Measurements from ENCODE around the gene SLC44A2. TPM values are rescaled to one million over a fixed set of nuclear protein-coding genes. Genes with fewer than 3 reads are reported as not detected.

Gene SLC44A2
- total and polyA plus RNA-seq, 10 of the 15 experiments (the other 5 are each of a cell fraction or from before 2014, with no cell fraction given): 3.0 to 51.3 (median 26.8) TPM

GRCh38 chr19:10655457-10656312 lies 30.3 kb downstream of the SLC44A2 start (continued):
- TF ChIP-seq, protein P1, sequence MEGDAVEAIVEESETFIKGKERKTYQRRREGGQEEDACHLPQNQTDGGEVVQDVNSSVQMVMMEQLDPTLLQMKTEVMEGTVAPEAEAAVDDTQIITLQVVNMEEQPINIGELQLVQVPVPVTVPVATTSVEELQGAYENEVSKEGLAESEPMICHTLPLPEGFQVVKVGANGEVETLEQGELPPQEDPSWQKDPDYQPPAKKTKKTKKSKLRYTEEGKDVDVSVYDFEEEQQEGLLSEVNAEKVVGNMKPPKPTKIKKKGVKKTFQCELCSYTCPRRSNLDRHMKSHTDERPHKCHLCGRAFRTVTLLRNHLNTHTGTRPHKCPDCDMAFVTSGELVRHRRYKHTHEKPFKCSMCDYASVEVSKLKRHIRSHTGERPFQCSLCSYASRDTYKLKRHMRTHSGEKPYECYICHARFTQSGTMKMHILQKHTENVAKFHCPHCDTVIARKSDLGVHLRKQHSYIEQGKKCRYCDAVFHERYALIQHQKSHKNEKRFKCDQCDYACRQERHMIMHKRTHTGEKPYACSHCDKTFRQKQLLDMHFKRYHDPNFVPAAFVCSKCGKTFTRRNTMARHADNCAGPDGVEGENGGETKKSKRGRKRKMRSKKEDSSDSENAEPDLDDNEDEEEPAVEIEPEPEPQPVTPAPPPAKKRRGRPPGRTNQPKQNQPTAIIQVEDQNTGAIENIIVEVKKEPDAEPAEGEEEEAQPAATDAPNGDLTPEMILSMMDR (IDR thresholded peaks at IDR 0.05 in 2 of 3, conservative IDR thresholded peaks at IDR 0.05 in 1 of 3; ENCODE audit: control insufficient read depth in 2 of 3, extremely low read depth in 1 of 3, insufficient read depth in 1 of 3, low read depth in 3 of 3, low read length in 3 of 3): peak in 2 of 3 experiments; percentile 22 to 24; a peak in 2 of 6 replicates
- TF ChIP-seq STAT1 (conservative IDR thresholded peaks at IDR 0.05): no peak
- peak; percentile 33; the same call in 1 of the 2 replicates for TF ChIP-seq POLR2AphosphoS5 (IDR thresholded peaks at IDR 0.05; ENCODE audit: low read length)
- TF ChIP-seq NFYB (IDR thresholded peaks at IDR 0.05; ENCODE audit: insufficient read depth, low read depth, low read length): no peak

DNA sequence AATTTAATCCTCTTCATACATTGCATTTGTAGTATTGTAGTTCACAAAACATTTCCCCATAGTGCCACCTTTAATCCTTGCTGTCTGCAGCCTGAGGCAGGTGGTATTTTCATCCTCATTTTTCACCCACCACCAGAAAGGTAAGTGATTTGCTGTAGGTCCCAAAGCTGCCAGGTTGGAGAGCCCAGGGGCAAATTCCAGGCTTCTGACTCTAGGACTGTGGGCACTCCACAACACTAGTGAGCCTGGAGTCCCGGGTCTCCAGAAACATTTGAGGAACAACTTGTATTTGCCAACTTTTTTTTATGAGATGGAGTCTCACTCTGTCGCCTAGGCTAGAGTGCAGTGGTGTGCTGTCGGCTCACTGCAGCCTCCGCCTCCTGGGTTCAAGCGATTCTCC lies 35.0 kb downstream of the SLC44A2 start:
- FAIRE-seq (no peak), DNase-seq (ENCODE audit: low read depth, low spot score) (no peak), ATAC-seq (no peak)
- Histone ChIP-seq H3K79me2 (ENCODE audit: control insufficient read depth, insufficient read depth, low read length) (peaks cover 96% of the 10 kb centered on the region), H3K27me3 (replicated peaks in 1 of 2; ENCODE audit: control insufficient read depth in 2 of 2, insufficient read depth in 2 of 2, low read length in 1 of 2) (no peaks in the 10 kb centered on the region), H2AFZ (ENCODE audit: control insufficient read depth, low read depth, low read length) (no peak overlapping the region), H3K9ac (ENCODE audit: control insufficient read depth, insufficient read depth, low read length) (no peak overlapping the region), H3K4me3 (peak overlapping the region; percentile 25; the same call in 1 of the 2 replicates), H3K36me3 (ENCODE audit: control insufficient read depth in 2 of 2, insufficient read depth in 2 of 2, low read length in 1 of 2) (peaks cover 3 to 9% of the 10 kb centered on the region in 2 experiments), H4K20me1 (ENCODE audit: control insufficient read depth, insufficient read depth) (peaks cover 12% of the 10 kb centered on the region), H3K27ac (ENCODE audit: control insufficient read depth, insufficient read depth) (no peak overlapping the region; the same call in 1 of the 2 replicates), H3K4me1 (ENCODE audit: control insufficient read depth, insufficient read depth, low read length) (peaks cover 26% of the 10 kb centered on the region), H3K4me2 (ENCODE audit: control insufficient read depth, insufficient read depth) (peak overlapping the region; percentile 11; the same call in 1 of the 2 replicates), H3K9me3 (replicated peaks; ENCODE audit: control insufficient read depth, insufficient read depth, low read length) (no peaks in the 10 kb centered on the region)
- in situ Hi-C loops (cut with MboI) (no loop called here), intact Hi-C loops (cut with micrococcal nuclease; ENCODE audit: unreplicated experiment) (loop anchor here (5.0 kb wide), 1 partner anchor 37 kb away; no protein-coding TSS in a partner anchor)
- RAD21 ChIA-PET (ENCODE audit: unreplicated experiment): interaction anchor here (1.9 kb wide), 1 partner anchor 79 kb away, joined by 8 read pairs; no protein-coding TSS in a partner anchor
- CTCF ChIA-PET: interaction anchor here (0.6 kb wide), 1 partner anchor 39 kb away, joined by 3 read pairs; no protein-coding TSS in a partner anchor
- SMC1A ChIA-PET (ENCODE audit: uncharacterized antibody, unreplicated experiment): no interaction called here
- POLR2A ChIA-PET: no interaction called here
- no TSS peak for BruUV-seq (replicated peaks)
- WGBS (ENCODE audit: insufficient coverage, insufficient replicate concordance, low lambda C conversion rate, missing lambda C conversion rate): 93% methylated on average over 5 of the region's 5 CpGs
- TF ChIP-seq, protein P2, sequence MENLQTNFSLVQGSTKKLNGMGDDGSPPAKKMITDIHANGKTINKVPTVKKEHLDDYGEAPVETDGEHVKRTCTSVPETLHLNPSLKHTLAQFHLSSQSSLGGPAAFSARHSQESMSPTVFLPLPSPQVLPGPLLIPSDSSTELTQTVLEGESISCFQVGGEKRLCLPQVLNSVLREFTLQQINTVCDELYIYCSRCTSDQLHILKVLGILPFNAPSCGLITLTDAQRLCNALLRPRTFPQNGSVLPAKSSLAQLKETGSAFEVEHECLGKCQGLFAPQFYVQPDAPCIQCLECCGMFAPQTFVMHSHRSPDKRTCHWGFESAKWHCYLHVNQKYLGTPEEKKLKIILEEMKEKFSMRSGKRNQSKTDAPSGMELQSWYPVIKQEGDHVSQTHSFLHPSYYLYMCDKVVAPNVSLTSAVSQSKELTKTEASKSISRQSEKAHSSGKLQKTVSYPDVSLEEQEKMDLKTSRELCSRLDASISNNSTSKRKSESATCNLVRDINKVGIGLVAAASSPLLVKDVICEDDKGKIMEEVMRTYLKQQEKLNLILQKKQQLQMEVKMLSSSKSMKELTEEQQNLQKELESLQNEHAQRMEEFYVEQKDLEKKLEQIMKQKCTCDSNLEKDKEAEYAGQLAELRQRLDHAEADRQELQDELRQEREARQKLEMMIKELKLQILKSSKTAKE (IDR thresholded peaks at IDR 0.05; ENCODE audit: low read depth, poor library complexity, severe bottlenecking): no peak
- TF ChIP-seq ZNF687 (IDR thresholded peaks at IDR 0.05) (no peak), KDM1A (IDR thresholded peaks at IDR 0.05; ENCODE audit: borderline replicate concordance) (no peak), CBFB (IDR thresholded peaks at IDR 0.05; ENCODE audit: low read depth) (no peak), BCL11A (IDR thresholded peaks at IDR 0.05; ENCODE audit: low read depth, low read length) (no peak), PBX3 (IDR thresholded peaks at IDR 0.05; ENCODE audit: insufficient replicate concordance, low read depth, low read length) (no peak), ASH2L (IDR thresholded peaks at IDR 0.05; ENCODE audit: borderline replicate concordance, low read depth) (no peak)
